GM12878 (cell line): ENCODE data around the gene RTN4R. TPM values are rescaled to one million over a fixed set of nuclear protein-coding genes. Genes with fewer than 3 reads are reported as not detected.
A peak's percentile ranks its signal among the peaks of the same experiment; 100 is the strongest.

ENCODE experiments used
- ATAC-seq: fragments of 200-7000 bp; cut with Tn5 transposase; 3 replicates; pipeline ENCODE4 v1.9.1; 2020; ENCODE audit warnings: mild to moderate bottlenecking, moderate library complexity
- Bru-seq: library from RNA; stranded (reverse); fragments of 400-500 nt; gene quantifications from one replicate; lab custom pipeline; 2021; lab: Mats Ljungman, UMichigan
- BruChase-seq, 2 experiments: library from RNA; stranded (reverse); fragments of 400-500 nt; gene quantifications; one replicate each; lab custom pipeline; 2021; lab: Mats Ljungman, UMichigan
- BruUV-seq: library from RNA; stranded (reverse); fragments of 400-500 nt; replicated peaks from 2 replicates; lab custom pipeline; 2021; lab: Mats Ljungman, UMichigan
- CTCF ChIA-PET: fragments of 300-600 bp; sonication (Branson Sonifier 250); formaldehyde crosslinking; extraction: SDS; loops from one replicate; lab custom pipeline; 2021; ENCODE audit warnings: inconsistent platforms; lab: Yijun Ruan, JAX
- POLR2A ChIA-PET: fragments of 350-600 bp; formaldehyde crosslinking; extraction: SDS; loops from one replicate; lab custom pipeline; 2021; ENCODE audit warnings: inconsistent platforms; lab: Charles Lee
- RAD21 ChIA-PET: fragments of 300-600 bp; sonication (Branson Sonifier 250); formaldehyde crosslinking; loops from one replicate; lab custom pipeline; 2023; ENCODE audit warnings: antibody characterized with exemption; ENCODE audit not compliant: unreplicated experiment; lab: Charles Lee
- SMC1A ChIA-PET: fragments of 300-600 bp; sonication (Branson Sonifier 250); formaldehyde crosslinking; loops from one replicate; lab custom pipeline; 2023; ENCODE audit not compliant: unreplicated experiment, uncharacterized antibody; lab: Charles Lee
- DNase-seq: peaks from one replicate; pipeline ENCODE4 v3.0.0-alpha.2; 2011; ENCODE audit warnings: low read depth, low spot score
- FAIRE-seq: peaks from 3 replicates; lab custom pipeline; 2011; peaks lifted over from hg19 to GRCh38; lab: Jason Lieb, UNC
- H2AFZ ChIP-seq: 2 replicates; pipeline ENCODE4 v1.6.0; 2011; ENCODE audit warnings: low read depth, low read length, control low read depth; ENCODE audit not compliant: control insufficient read depth
- H3K27ac ChIP-seq: 2 replicates; pipeline ENCODE4 v1.5.1; 2011; ENCODE audit warnings: control low read depth; ENCODE audit not compliant: control insufficient read depth, insufficient read depth
- H3K27me3 ChIP-seq, 2 experiments: replicated peaks in 1 of 2; 2 replicates each; pipeline versions ENCODE4 v1.6.0 to v1.6.1; 2011; ENCODE audit warnings: low read length in 1 of 2; ENCODE audit not compliant: control insufficient read depth in 2 of 2, insufficient read depth in 2 of 2
- H3K36me3 ChIP-seq, 2 experiments: 2 replicates each; pipeline ENCODE4 v1.5.1; 2011; ENCODE audit warnings: low read length in 1 of 2; ENCODE audit not compliant: control insufficient read depth in 2 of 2, insufficient read depth in 2 of 2
- H3K4me1 ChIP-seq: 2 replicates; pipeline ENCODE4 v1.6.1; 2011; ENCODE audit warnings: mild to moderate bottlenecking, low read length, moderate library complexity, mixed read lengths; ENCODE audit not compliant: control insufficient read depth, insufficient read depth
- H3K4me2 ChIP-seq: 2 replicates; pipeline ENCODE4 v1.6.0; 2011; ENCODE audit warnings: control low read depth; ENCODE audit not compliant: control insufficient read depth, insufficient read depth
- H3K4me3 ChIP-seq: fragments of 200-600 bp; sonication (generic); 2 replicates; pipeline ENCODE4 v1.5.1; 2016
- H3K79me2 ChIP-seq: 2 replicates; pipeline ENCODE4 v1.6.0; 2011; ENCODE audit warnings: low read length; ENCODE audit not compliant: control insufficient read depth, insufficient read depth
- H3K9ac ChIP-seq: 2 replicates; pipeline ENCODE4 v1.8.0; 2011; ENCODE audit warnings: low read length, control low read depth, mixed read lengths; ENCODE audit not compliant: control insufficient read depth, insufficient read depth
- H3K9me3 ChIP-seq: replicated peaks from 3 replicates; pipeline ENCODE4 v1.5.1; 2011; ENCODE audit warnings: mild to moderate bottlenecking, low read length; ENCODE audit not compliant: control insufficient read depth, insufficient read depth
- H4K20me1 ChIP-seq: 2 replicates; pipeline ENCODE4 v1.6.0; 2011; ENCODE audit not compliant: control insufficient read depth, insufficient read depth
- BHLHE40 ChIP-seq, 2 experiments: fragments of 450-650 bp in 1 of 2; IDR thresholded peaks; 2 replicates each; pipeline ENCODE4 v1.6.1; 2011 to 2017; ENCODE audit warnings: low read depth in 2 of 2, borderline replicate concordance in 1 of 2, improper control_type of control experiment in 1 of 2, low read length in 1 of 2, mild to moderate bottlenecking in 1 of 2
- CTCF ChIP-seq, 3 experiments: IDR thresholded peaks in 2 of 3; conservative IDR thresholded peaks in 1 of 3; 2 replicates each; pipeline ENCODE4 v1.5.1; 2011; ENCODE audit warnings: low read depth in 3 of 3, low read length in 3 of 3, mild to moderate bottlenecking in 3 of 3, control low read depth in 2 of 3, moderate library complexity in 2 of 3, inconsistent platforms in 1 of 3, mixed read lengths in 1 of 3; ENCODE audit not compliant: control insufficient read depth in 2 of 3, insufficient read depth in 1 of 3; ENCODE audit errors: extremely low read depth in 1 of 3
- RAD21 ChIP-seq: IDR thresholded peaks from 2 replicates; pipeline ENCODE4 v1.6.1; 2011; ENCODE audit warnings: mild to moderate bottlenecking, low read depth, low read length, moderate library complexity; ENCODE audit not compliant: insufficient read depth
- RBBP5 ChIP-seq: fragments of 200-600 bp; sonication (generic); conservative IDR thresholded peaks from 2 replicates; pipeline ENCODE4 v1.6.1; 2016
- SMC3 ChIP-seq: IDR thresholded peaks from 2 replicates; pipeline ENCODE4 v1.6.1; 2011; ENCODE audit warnings: low read length, improper control_type of control experiment, borderline replicate concordance
- YY1 ChIP-seq: IDR thresholded peaks from 2 replicates; pipeline ENCODE4 v1.6.1; 2011; ENCODE audit warnings: low read depth, mild to moderate bottlenecking, low read length
- ZNF207 ChIP-seq: fragments of 450-650 bp; IDR thresholded peaks from 2 replicates; pipeline ENCODE4 v1.6.1; 2014; ENCODE audit warnings: antibody characterized with exemption, mild to moderate bottlenecking, borderline replicate concordance
- WGBS: methylation state at CpG from one replicate; pipeline ENCODE4 v1.1.6; 2016; ENCODE audit warnings: low lambda C conversion rate; ENCODE audit not compliant: insufficient replicate concordance, insufficient coverage; ENCODE audit errors: missing lambda C conversion rate; 5-methylcytosine and 5-hydroxymethylcytosine counted together
- in situ Hi-C: fragments of 300-500 bp; cut with MboI; formaldehyde crosslinking; loops from 9 replicates; pipeline ENCODE4 v1.14.3; 2018; ENCODE audit warnings: mixed read lengths
- intact Hi-C: fragments of 100-400 bp; cut with micrococcal nuclease; formaldehyde crosslinking; loops from one replicate; pipeline ENCODE4 v1.14.2; 2022; ENCODE audit not compliant: unreplicated experiment
- long read RNA-seq, 2 experiments: library from polyadenylated mRNA; unstranded; transcript quantifications; one replicate each; pipeline ENCODE4 v2.0.0, GENCODE V29; 2019 to 2020
- polyA minus RNA-seq, 3 experiments: library from RNA; depleted of rRNA, polyadenylated mRNA; stranded (reverse); fragments of >200 nt; gene quantifications; 2 replicates each; pipeline ENCODE4 v1.2.3, GENCODE V29; 2011
- polyA plus RNA-seq, 11 experiments: library from polyadenylated mRNA; depleted of rRNA in 4 of 11; unstranded in 6 of 11; stranded (reverse) in 5 of 11; fragments of >200 nt; fragmentation: Nextera tagmentation in 4 of 11; fragmentation: Illumina TruSeq in 1 of 11; extraction: Ambion mirVana in 4 of 11; extraction: Trizol in 1 of 11; gene quantifications; 1 replicate in 1 of 11; 2 replicates in 10 of 11; pipeline versions ENCODE4 v1.2.1 to v1.2.3, GENCODE V29; 2011 to 2016; ENCODE audit warnings: inconsistent platforms in 2 of 11, missing spikeins in 2 of 11, low read depth in 1 of 11
- total RNA-seq, 4 experiments: library from RNA; depleted of rRNA in 3 of 4; stranded (reverse); fragments of >200 nt in 3 of 4; fragmentation: Illumina TruSeq in 1 of 4; extraction: Trizol in 1 of 4; gene quantifications; 2 replicates each; pipeline versions ENCODE4 v1.2.1 to v1.2.3, GENCODE V29; 2013 to 2021

RTN4R gene
- total RNA-seq (2013; cell fraction: nucleolus; rRNA removed), result 0.27 and 0.56 TPM in 2 replicates
- total RNA-seq (2014; rRNA removed) (0.54 and 0.73 TPM in 2 replicates), total RNA-seq (2014; rRNA removed; fragmentation: Illumina TruSeq; extraction: Trizol) (0.09 and 0.13 TPM in 2 replicates), total RNA-seq (2021) (0.77 and 0.87 TPM in 2 replicates), polyA plus RNA-seq (2011; rRNA removed) (0.23 TPM in 1 of 2 replicates, not detected in the other), polyA plus RNA-seq (2014; fragmentation: Illumina TruSeq; extraction: Trizol) (0.03 TPM in 1 of 2 replicates, not detected in the other), polyA plus RNA-seq (2014; fragmentation: Nextera tagmentation; extraction: Ambion mirVana) (not detected), polyA plus RNA-seq (2014; rRNA removed) (0.46 and 0.99 TPM in 2 replicates), polyA plus RNA-seq (2016; fragmentation: Nextera tagmentation; extraction: Ambion mirVana) (1 to 10 TPM in 1 of 2 experiments, under 1 TPM in 1; 0.76 to 1.0 TPM), polyA minus RNA-seq (2011; rRNA and poly(A)+ RNA removed) (0.29 and 0.82 TPM in 2 replicates), Bru-seq, nascent RNA (percentile 12 among the genes with signal in this experiment), BruChase-seq, experiment 1, labeled RNA remaining after a 6-hour chase (percentile 11 among the genes with signal in this experiment), BruChase-seq, experiment 2, labeled RNA remaining after a 2-hour chase (percentile 16 among the genes with signal in this experiment)
- polyA plus RNA-seq (2011; ENCODE audit: low read depth), result not detected
- polyA plus RNA-seq (2011; cell fraction: cytosol; rRNA removed), result 0.52 and 0.65 TPM in 2 replicates
- polyA plus RNA-seq (2011; cell fraction: nucleus; rRNA removed), result 0.54 and 1.2 TPM in 2 replicates
- 0.31 and 0.83 TPM in 2 replicates for polyA plus RNA-seq (2012)
- 1.7 TPM in 1 of 2 replicates, not detected in the other for polyA minus RNA-seq (2011; cell fraction: cytosol; rRNA and poly(A)+ RNA removed)
- polyA minus RNA-seq (2011; cell fraction: nucleus; rRNA and poly(A)+ RNA removed), result 0.48 and 0.60 TPM in 2 replicates
- long read RNA-seq, experiment 1, partial matches to known transcripts, result 0 of 1 reads
- long read RNA-seq, experiment 1, other reads (novel, unspliced or antisense), result 0 of 1 reads
- long read RNA-seq, experiment 2, result 0 reads

GRCh38 chr22:20268279-20269012, at the start of gene RTN4R:
Gene RTN4R, minus strand, starts transcription at chr22:20268318. Its CDS starts 226 bp downstream, at chr22:20268092.
- no TSS peak for BruUV-seq
- no peaks in the 10 kb centered on the region for H4K20me1 ChIP-seq
- ATAC-seq (peak; percentile 95), DNase-seq (no peak), FAIRE-seq (no peak)
- no peaks in the 10 kb centered on the region for H3K36me3 ChIP-seq
- ChIA-PET SMC1A (no interaction called here), CTCF (no interaction called here), POLR2A (no interaction called here), RAD21 (interaction anchor here (0.7 to 1.0 kb wide), 2 partner anchors 101 to 109 kb away, joined by 3 to 4 read pairs; no protein-coding TSS in a partner anchor)
- no peak within 1 kb of the TSS for H3K27ac ChIP-seq
- H3K9me3 ChIP-seq, result no peaks in the 10 kb centered on the region
- in situ Hi-C loops (loop anchor here (10.0 kb wide), 1 partner anchor 114 kb away; the partner anchor contains the start of gene CCDC188), intact Hi-C loops (loop anchor here (5.0 kb wide), 1 partner anchor 111 kb away; no protein-coding TSS in a partner anchor)
- H2AFZ ChIP-seq, result no peak within 1 kb of the TSS
- TF ChIP-seq ZNF207, result no peak
- no peak for TF ChIP-seq RBBP5
- peak; percentile 60 to 74 (median 61); a peak in 5 of 6 replicates for TF ChIP-seq CTCF (IDR thresholded peaks at IDR 0.05 in 2 of 3, conservative IDR thresholded peaks at IDR 0.05 in 1 of 3; ENCODE audit: control insufficient read depth in 2 of 3, extremely low read depth in 1 of 3, insufficient read depth in 1 of 3, low read depth in 3 of 3, low read length in 3 of 3)
- TF ChIP-seq RAD21, result peak; percentile 82
- peak; percentile 53; the same call in 1 of the 2 replicates for TF ChIP-seq YY1
- peak; percentile 50; the same call in 1 of the 2 replicates for TF ChIP-seq SMC3
- TF ChIP-seq BHLHE40 (IDR thresholded peaks at IDR 0.05; ENCODE audit: borderline replicate concordance in 1 of 2, low read depth in 2 of 2, low read length in 1 of 2), result peak in 1 of 2 experiments; percentile 33; a peak in 1 of 4 replicates
- H3K4me3 ChIP-seq, result no peak within 1 kb of the TSS
- no peaks in the 10 kb centered on the region for H3K79me2 ChIP-seq
- 20% methylated on average over 26 of the region's 58 CpGs for WGBS
- peak within 1 kb of the TSS; percentile 42; the same call in 1 of the 2 replicates for H3K4me2 ChIP-seq
- H3K9ac ChIP-seq, result no peak within 1 kb of the TSS
- no peaks in the 10 kb centered on the region for H3K4me1 ChIP-seq
- H3K27me3 ChIP-seq, result no peaks in the 10 kb centered on the region; a peak in 1 of 4 replicates
